A549 (cell line): ENCODE measurements around the gene PAQR8. TPM values are rescaled to one million over a fixed set of nuclear protein-coding genes. Genes with fewer than 3 reads are reported as not detected.

Experiments
- ATAC-seq, 2 experiments: fragments of 200-7000 bp in 1 of 2; fragments of >200 bp in 1 of 2; cut with Nextera tagmentation in 1 of 2; cut with Tn5 transposase in 1 of 2; 3 replicates each; pipeline versions ENCODE4 v1.8.0 to v1.9.1; 2018 to 2020; ENCODE audit warnings: mild to moderate bottlenecking in 1 of 2, moderate library complexity in 1 of 2
- CTCF ChIA-PET: fragments of 300-600 bp; sonication (Branson Sonifier 250); formaldehyde crosslinking; extraction: SDS; loops from one replicate; lab custom pipeline; 2021; ENCODE audit warnings: antibody characterized with exemption, inconsistent platforms; lab: Yijun Ruan, JAX
- POLR2A ChIA-PET: fragments of 350-600 bp; formaldehyde crosslinking; extraction: SDS; loops from one replicate; lab custom pipeline; 2021; ENCODE audit warnings: antibody characterized with exemption, inconsistent platforms; lab: Yijun Ruan, JAX
- DNase-seq, 2 experiments: peaks; one replicate each; pipeline versions ENCODE4 v3.0.0 to v3.0.0-alpha.2; 2011 to 2016; ENCODE audit warnings: low read depth in 1 of 2, low spot score in 1 of 2
- FAIRE-seq: peaks from 2 replicates; lab custom pipeline; 2011; peaks lifted over from hg19 to GRCh38; lab: Jason Lieb, UNC
- H3K27ac ChIP-seq, 2 experiments: fragments of >200 bp; sonication (Bioruptor Twin); formaldehyde crosslinking; 3 replicates each; pipeline ENCODE4 v1.5.1; 2016 to 2017
- H3K4me1 ChIP-seq: fragments of >200 bp; sonication (Bioruptor Twin); formaldehyde crosslinking; 3 replicates; pipeline ENCODE4 v1.6.1; 2016
- H3K4me2 ChIP-seq: fragments of >200 bp; sonication (Bioruptor Twin); formaldehyde crosslinking; 3 replicates; pipeline ENCODE4 v1.6.1; 2016
- H3K4me3 ChIP-seq: fragments of >200 bp; sonication (Bioruptor Twin); formaldehyde crosslinking; 3 replicates; pipeline ENCODE4 v1.5.1; 2016
- H3K9me3 ChIP-seq: fragments of >200 bp; sonication (Bioruptor Twin); formaldehyde crosslinking; 3 replicates; pipeline ENCODE4 v1.6.1; 2016
- BHLHE40 ChIP-seq: IDR thresholded peaks from 2 replicates; pipeline ENCODE4 v1.6.1; 2012; ENCODE audit warnings: low read depth, low read length, inconsistent platforms
- CBX8 ChIP-seq: fragments of 200-600 bp; sonication (generic); IDR thresholded peaks from 2 replicates; pipeline ENCODE4 v1.6.1; 2016
- CEBPB ChIP-seq, 2 experiments: fragments of >200 bp in 1 of 2; sonication (Bioruptor Twin) in 1 of 2; formaldehyde crosslinking in 1 of 2; IDR thresholded peaks; 2 replicates each; pipeline ENCODE4 v1.6.1; 2012 to 2016
- CHD4 ChIP-seq: fragments of 200-600 bp; sonication (generic); IDR thresholded peaks from 2 replicates; pipeline ENCODE4 v1.6.1; 2016; ENCODE audit warnings: antibody characterized with exemption, mild to moderate bottlenecking, borderline replicate concordance
- EHF ChIP-seq: fragments of 250-450 bp; sonication (Bioruptor Pico); IDR thresholded peaks from 2 replicates; pipeline ENCODE4 v1.5.0; 2020; ENCODE audit warnings: mild to moderate bottlenecking
- EHMT2 ChIP-seq: fragments of 200-600 bp; sonication (generic); IDR thresholded peaks from 2 replicates; pipeline ENCODE4 v1.6.1; 2016; ENCODE audit warnings: antibody characterized with exemption, low read depth, mild to moderate bottlenecking, moderate library complexity
- ESRRA ChIP-seq: fragments of 150-350 bp; IDR thresholded peaks from 2 replicates; pipeline ENCODE4 v1.6.1; 2014; ENCODE audit warnings: mild to moderate bottlenecking, low read length, borderline replicate concordance
- FOXS1 ChIP-seq: fragments of 250-450 bp; sonication (Bioruptor Pico); IDR thresholded peaks from 2 replicates; pipeline ENCODE4 v1.5.0; 2020; ENCODE audit warnings: mild to moderate bottlenecking, moderate library complexity
- HOXB13 ChIP-seq: fragments of 250-450 bp; sonication (Bioruptor Pico); IDR thresholded peaks from 2 replicates; pipeline ENCODE4 v1.5.0; 2020; ENCODE audit warnings: low read depth, mild to moderate bottlenecking, moderate library complexity
- NFE2L2 ChIP-seq: fragments of 150-350 bp; conservative IDR thresholded peaks from 2 replicates; pipeline ENCODE4 v1.6.1; 2014; ENCODE audit warnings: low read length
- RNF2 ChIP-seq: fragments of 200-600 bp; sonication (generic); IDR thresholded peaks from 2 replicates; pipeline ENCODE4 v1.6.1; 2016; ENCODE audit warnings: low read depth, mild to moderate bottlenecking, antibody characterized with exemption, moderate library complexity, borderline replicate concordance
- SREBF2 ChIP-seq: fragments of 450-650 bp; IDR thresholded peaks from 2 replicates; pipeline ENCODE4 v1.6.1; 2014; ENCODE audit warnings: mild to moderate bottlenecking, moderate library complexity
- TFCP2L1 ChIP-seq: fragments of 250-450 bp; sonication (Bioruptor Pico); IDR thresholded peaks from 2 replicates; pipeline ENCODE4 v1.5.0; 2021; ENCODE audit warnings: mild to moderate bottlenecking
- TP53 ChIP-seq: fragments of 250-450 bp; sonication (Bioruptor Pico); IDR thresholded peaks from 2 replicates; pipeline ENCODE4 v1.5.0; 2021; ENCODE audit warnings: mild to moderate bottlenecking, moderate library complexity
- ZC3H11A ChIP-seq: fragments of 450-650 bp; IDR thresholded peaks from 2 replicates; pipeline ENCODE4 v1.6.1; 2014; ENCODE audit warnings: antibody characterized with exemption, mild to moderate bottlenecking
- ZSCAN20 ChIP-seq: fragments of 250-450 bp; sonication (Bioruptor Pico); IDR thresholded peaks from 2 replicates; pipeline ENCODE4 v1.8.0; 2022; ENCODE audit warnings: mild to moderate bottlenecking, moderate library complexity
- WGBS: methylation state at CpG from one replicate; pipeline ENCODE4 v1.1.6; 2017; ENCODE audit errors: missing lambda C conversion rate; 5-methylcytosine and 5-hydroxymethylcytosine counted together
- polyA plus RNA-seq, 4 experiments: library from polyadenylated mRNA; depleted of rRNA in 3 of 4; stranded (reverse); fragments of >200 nt; fragmentation: RNase III in 1 of 4; extraction: RNeasy Plus Mini Kit Qiagen cat#74134 plus additional on column Dnase treatment in 1 of 4; gene quantifications; 2 replicates in 3 of 4; 3 replicates in 1 of 4; pipeline ENCODE4 v1.2.3, GENCODE V29; 2011 to 2017
- TF ChIP-seq, protein P1 (sequence below): fragments of 450-650 bp; IDR thresholded peaks from 2 replicates; pipeline ENCODE4 v1.6.1; 2014; ENCODE audit warnings: antibody characterized with exemption
- TF ChIP-seq, protein P2 (sequence below): IDR thresholded peaks from 2 replicates; pipeline ENCODE4 v1.6.1; 2012
- TF ChIP-seq, protein P3 (sequence below): fragments of 250-450 bp; sonication (Bioruptor Pico); IDR thresholded peaks from 2 replicates; pipeline ENCODE4 v1.5.0; 2021; ENCODE audit warnings: mild to moderate bottlenecking, moderate library complexity, borderline replicate concordance
- TF ChIP-seq, protein P4 (sequence below): fragments of >200 bp; sonication (Bioruptor Twin); formaldehyde crosslinking; IDR thresholded peaks from 3 replicates; pipeline ENCODE4 v1.6.1; 2016
- TF ChIP-seq, protein P5 (sequence below): fragments of 250-450 bp; sonication (Bioruptor Pico); IDR thresholded peaks from 2 replicates; pipeline ENCODE4 v1.5.0; 2020; ENCODE audit warnings: low read depth, mild to moderate bottlenecking, moderate library complexity

The PAQR8 gene
- polyA plus RNA-seq, 2 of the 4 experiments (the other 2 are of a cell fraction), result 0.80 to 1.2 TPM

DNA sequence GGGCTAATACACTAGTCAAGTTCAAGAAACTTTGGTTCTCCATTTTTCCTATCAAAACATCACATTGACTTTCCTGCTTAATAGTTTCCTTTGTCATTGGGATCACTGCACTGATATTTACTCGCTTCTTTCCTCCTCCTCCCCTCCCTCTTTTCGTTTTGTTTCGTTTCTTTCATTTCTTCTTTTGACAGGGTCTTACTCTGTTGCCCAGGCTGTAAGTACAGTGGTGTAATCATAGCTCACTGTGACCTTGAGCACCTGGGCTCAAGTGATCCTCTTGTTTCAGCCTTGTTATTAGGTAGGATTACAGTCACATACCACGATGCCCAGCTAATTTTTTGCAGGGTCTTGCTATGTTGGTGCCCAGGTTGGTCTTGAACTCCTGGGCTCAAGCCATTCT is 12.3 kb downstream of the PAQR8 start:
- ChIA-PET CTCF (interaction anchor here (1.1 to 1.6 kb wide), 3 partner anchors 9 to 110 kb away, joined by 3 to 8 read pairs (median 3); partner anchors contain the start of gene PAQR8), POLR2A (no interaction called here)
- Histone ChIP-seq H3K27ac (no peak overlapping the region), H3K4me1 (no peaks in the 10 kb centered on the region), H3K4me3 (no peak overlapping the region), H3K4me2 (no peak overlapping the region), H3K9me3 (no peaks in the 10 kb centered on the region)
- DNase-seq (no peak), ATAC-seq (no peak), FAIRE-seq (no peak)
- TF ChIP-seq, protein P1, sequence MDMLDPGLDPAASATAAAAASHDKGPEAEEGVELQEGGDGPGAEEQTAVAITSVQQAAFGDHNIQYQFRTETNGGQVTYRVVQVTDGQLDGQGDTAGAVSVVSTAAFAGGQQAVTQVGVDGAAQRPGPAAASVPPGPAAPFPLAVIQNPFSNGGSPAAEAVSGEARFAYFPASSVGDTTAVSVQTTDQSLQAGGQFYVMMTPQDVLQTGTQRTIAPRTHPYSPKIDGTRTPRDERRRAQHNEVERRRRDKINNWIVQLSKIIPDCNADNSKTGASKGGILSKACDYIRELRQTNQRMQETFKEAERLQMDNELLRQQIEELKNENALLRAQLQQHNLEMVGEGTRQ, result no peak
- TF ChIP-seq FOXS1 (CRISPR knock-in tag), result no peak
- TF ChIP-seq NFE2L2, result no peak
- no peak for TF ChIP-seq ESRRA
- no peak for TF ChIP-seq CBX8
- no peak for TF ChIP-seq RNF2
- TF ChIP-seq CHD4, result no peak
- TF ChIP-seq SREBF2, result no peak
- TF ChIP-seq TFCP2L1 (CRISPR knock-in tag), result no peak
- no peak for TF ChIP-seq ZSCAN20
- no peak for TF ChIP-seq BHLHE40
- TF ChIP-seq ZC3H11A, result no peak
- TF ChIP-seq EHMT2, result no peak
- TF ChIP-seq TP53 (CRISPR knock-in tag), result no peak
- TF ChIP-seq, protein P2, sequence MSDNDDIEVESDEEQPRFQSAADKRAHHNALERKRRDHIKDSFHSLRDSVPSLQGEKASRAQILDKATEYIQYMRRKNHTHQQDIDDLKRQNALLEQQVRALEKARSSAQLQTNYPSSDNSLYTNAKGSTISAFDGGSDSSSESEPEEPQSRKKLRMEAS, result no peak
- TF ChIP-seq, protein P3, sequence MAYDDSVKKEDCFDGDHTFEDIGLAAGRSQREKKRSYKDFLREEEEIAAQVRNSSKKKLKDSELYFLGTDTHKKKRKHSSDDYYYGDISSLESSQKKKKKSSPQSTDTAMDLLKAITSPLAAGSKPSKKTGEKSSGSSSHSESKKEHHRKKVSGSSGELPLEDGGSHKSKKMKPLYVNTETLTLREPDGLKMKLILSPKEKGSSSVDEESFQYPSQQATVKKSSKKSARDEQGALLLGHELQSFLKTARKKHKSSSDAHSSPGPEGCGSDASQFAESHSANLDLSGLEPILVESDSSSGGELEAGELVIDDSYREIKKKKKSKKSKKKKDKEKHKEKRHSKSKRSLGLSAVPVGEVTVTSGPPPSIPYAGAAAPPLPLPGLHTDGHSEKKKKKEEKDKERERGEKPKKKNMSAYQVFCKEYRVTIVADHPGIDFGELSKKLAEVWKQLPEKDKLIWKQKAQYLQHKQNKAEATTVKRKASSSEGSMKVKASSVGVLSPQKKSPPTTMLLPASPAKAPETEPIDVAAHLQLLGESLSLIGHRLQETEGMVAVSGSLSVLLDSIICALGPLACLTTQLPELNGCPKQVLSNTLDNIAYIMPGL (CRISPR knock-in tag), result no peak
- TF ChIP-seq CEBPB (IDR thresholded peaks at IDR 0.05), result no peak
- no peak for TF ChIP-seq EHF
- 67% methylated on average over 4 of the region's 4 CpGs for WGBS

DNA sequence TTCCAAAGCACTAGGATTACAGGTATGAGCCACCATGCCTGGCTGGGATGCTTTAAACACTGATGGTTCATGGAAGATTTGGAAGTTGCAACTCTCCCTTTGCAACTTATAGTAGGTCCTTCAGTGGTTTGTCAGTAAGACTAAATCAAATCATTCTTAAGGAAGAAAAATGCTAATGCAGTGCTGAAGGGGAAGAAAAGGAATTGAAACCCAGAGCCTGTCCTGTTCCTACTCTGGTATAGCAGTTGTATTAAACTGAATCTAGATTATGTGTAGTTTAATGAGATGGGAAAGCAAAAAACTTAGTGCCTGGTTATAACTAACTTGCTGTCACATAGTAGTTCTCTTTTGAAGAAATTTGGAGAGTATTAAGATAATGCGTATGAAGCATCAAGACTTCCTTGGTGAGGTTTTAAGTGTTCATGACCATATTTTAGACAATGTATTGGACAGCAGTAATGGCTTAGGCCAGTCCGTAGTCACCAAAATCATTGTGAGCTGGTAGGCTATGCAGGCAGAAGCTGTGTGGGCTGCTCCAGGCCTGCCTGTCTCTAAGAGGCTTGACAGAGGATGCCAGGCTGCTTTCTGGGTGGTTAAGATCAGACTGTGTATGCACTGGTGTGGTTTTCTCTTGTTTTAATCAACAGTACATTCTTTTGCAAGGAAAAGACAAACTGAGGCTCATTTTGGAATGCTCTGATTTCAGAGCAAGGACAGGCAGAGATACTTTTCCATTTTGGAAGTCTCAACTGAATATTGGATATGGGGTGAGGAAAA is 14.0 kb downstream of the PAQR8 start:
- ChIA-PET POLR2A (no interaction called here), CTCF (interaction anchor here (1.3 to 1.6 kb wide), 2 partner anchors 10 to 24 kb away, joined by 4 to 8 read pairs; no protein-coding TSS in a partner anchor)
- no peaks in the 10 kb centered on the region for H3K4me1 ChIP-seq
- TF ChIP-seq HOXB13, result no peak
- TF ChIP-seq, protein P4, sequence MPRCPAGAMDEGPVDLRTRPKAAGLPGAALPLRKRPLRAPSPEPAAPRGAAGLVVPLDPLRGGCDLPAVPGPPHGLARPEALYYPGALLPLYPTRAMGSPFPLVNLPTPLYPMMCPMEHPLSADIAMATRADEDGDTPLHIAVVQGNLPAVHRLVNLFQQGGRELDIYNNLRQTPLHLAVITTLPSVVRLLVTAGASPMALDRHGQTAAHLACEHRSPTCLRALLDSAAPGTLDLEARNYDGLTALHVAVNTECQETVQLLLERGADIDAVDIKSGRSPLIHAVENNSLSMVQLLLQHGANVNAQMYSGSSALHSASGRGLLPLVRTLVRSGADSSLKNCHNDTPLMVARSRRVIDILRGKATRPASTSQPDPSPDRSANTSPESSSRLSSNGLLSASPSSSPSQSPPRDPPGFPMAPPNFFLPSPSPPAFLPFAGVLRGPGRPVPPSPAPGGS, result no peak
- H3K27ac ChIP-seq, result no peak overlapping the region
- H3K9me3 ChIP-seq, result no peaks in the 10 kb centered on the region
- no peak for DNase-seq
- 89% methylated on average over 2 of the region's 2 CpGs for WGBS
- FAIRE-seq, result no peak
- ATAC-seq, result no peak
- no peak overlapping the region for H3K4me3 ChIP-seq
- no peak overlapping the region for H3K4me2 ChIP-seq

DNA sequence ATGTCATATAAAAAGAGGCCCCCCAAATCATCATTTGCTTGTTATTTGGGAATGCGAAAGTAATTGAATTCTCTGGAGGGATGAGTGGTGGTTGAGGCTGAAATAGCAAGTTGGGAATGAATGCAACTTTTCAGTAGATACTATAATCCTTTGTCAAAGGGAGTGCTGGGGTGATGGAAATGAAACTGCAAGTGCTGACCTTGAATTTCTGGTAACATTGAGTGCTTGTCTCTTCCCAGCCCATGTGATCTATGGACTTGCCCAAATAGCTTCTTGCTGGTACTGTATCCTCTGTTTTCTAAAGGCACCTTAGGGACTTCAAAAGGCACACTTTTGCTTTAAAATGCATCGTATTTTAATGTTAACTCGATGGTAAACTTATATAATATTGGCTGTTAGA is 14.8 kb downstream of the PAQR8 start:
- H3K4me3 ChIP-seq, result no peak overlapping the region
- FAIRE-seq, result no peak
- H3K4me1 ChIP-seq, result no peaks in the 10 kb centered on the region
- ChIA-PET POLR2A (no interaction called here), CTCF (interaction anchor here (1.3 kb wide), 1 partner anchor 23 kb away, joined by 4 read pairs; no protein-coding TSS in a partner anchor)
- no peak overlapping the region for H3K4me2 ChIP-seq
- H3K27ac ChIP-seq, result no peak overlapping the region
- no peak for ATAC-seq
- no peaks in the 10 kb centered on the region for H3K9me3 ChIP-seq
- TF ChIP-seq, protein P5, sequence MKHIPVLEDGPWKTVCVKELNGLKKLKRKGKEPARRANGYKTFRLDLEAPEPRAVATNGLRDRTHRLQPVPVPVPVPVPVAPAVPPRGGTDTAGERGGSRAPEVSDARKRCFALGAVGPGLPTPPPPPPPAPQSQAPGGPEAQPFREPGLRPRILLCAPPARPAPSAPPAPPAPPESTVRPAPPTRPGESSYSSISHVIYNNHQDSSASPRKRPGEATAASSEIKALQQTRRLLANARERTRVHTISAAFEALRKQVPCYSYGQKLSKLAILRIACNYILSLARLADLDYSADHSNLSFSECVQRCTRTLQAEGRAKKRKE, result no peak
- TF ChIP-seq SREBF2, result no peak
- TF ChIP-seq BHLHE40, result no peak
- no peak for DNase-seq
- WGBS, result 74% methylated on average over 3 of the region's 3 CpGs
